Activated naive CD4-positive, alpha-beta T cell treated with anti-CD3 and anti-CD28 coated beads, Interleukin-2, amount 50 U/mL, for 16 hours (primary cell): ENCODE data around the gene CD3E.
A peak's percentile ranks its signal among the peaks of the same experiment; 100 is the strongest.

Source experiments
- DNase-seq: peaks from one replicate; pipeline ENCODE4 v3.0.0-alpha.2; 2020

Gene CD3E

DNA sequence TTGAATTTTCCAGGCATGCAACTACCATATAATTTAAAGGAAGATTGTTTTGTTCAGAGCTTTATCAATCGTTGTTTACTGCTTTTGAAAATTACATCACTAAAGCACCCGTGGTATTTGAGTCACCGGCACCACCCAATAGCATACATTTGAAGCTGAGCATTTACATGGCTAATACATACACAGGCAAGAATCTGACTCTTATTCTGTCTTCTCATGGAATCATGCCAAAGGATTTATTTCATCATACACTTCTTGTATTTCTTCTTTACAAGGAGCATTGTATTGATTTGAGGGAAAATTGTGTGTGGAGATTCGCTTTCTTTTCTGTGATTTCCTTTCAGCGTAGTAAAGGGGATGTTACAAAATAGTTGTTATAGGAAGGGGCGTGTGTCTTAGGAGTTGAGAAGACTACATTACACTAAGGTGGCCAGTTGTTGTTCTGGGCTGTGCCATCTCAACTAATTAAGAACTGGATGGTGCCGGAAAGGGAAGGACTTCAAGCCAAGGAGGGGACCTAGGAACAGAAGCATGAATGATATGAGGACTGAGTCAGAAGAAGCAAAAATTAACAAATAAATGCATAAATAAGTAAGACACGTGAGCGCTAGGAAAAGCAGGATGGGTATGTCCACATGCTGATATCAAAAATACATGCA is 12.9 kb upstream of the CD3E start:
- no peak for DNase-seq

DNA sequence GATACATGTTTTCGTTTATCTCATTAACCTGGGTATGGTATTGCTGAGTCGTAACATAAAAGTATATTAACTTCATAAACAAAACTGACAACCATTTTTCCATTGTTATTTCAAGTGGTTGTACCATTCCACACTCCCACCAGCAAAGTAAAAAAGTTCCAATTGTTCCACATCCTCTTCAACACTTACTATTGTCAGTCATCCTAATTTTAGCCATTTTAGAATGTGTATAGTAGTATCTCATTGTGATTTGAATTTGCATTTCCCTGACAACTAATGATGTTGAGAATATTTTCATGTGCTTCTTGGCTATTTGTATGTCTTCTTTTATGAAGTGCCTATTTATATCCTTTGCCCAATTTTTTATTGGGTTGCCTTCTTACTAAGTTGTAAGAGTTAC is 10.5 kb upstream of the CD3E start:
- DNase-seq = no peak

DNA sequence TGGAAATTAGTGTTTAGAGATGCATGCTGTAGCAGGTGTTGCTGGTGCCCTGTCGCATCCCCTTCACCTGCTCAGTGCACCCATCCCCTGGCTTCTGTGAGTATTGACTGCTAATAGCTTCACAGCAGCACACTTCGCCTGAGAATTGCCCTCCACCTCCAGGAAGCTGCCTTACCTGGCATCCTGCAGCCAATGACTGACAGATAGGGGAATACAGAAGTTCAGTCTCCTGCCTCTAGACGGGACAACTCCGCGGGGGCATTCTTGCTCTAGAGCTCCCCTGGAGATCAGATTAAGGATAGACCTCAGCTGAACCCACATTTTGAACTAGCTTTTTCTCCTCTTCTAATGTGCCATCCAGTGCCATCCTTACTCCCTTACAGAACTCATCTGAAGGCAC is 9.3 kb upstream of the CD3E start:
- no peak for DNase-seq

DNA sequence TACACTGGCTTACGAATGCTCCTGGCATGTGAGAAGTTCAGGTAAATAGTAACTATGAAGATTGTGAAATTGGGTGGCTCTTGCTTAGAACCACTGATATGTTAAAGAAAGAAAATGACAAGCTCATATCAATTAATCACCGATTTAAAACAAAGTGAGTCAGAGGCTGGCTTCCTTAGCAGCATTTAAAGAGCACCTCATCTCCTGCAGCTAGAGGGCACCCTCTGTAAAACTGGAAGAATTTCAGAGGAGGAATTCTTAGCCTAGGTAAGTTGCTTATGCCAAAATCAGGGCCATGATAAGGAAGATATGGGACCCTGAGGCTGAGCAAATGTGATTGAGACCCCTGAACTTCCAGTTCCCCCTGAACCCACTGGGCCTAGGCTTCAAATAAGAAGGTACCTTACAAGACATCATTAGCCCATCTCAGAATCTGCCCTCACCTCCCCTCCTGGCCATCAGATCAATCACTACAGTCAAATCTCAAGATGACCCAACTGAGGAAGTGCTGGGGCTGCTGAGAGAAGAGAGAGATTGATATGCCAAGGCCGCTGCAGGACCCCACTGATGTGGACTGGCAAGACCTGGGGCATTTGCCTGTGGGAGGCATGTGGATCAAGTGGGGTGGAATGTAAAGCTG is 8.6 kb upstream of the CD3E start:
- peak; percentile 53 for DNase-seq

DNA sequence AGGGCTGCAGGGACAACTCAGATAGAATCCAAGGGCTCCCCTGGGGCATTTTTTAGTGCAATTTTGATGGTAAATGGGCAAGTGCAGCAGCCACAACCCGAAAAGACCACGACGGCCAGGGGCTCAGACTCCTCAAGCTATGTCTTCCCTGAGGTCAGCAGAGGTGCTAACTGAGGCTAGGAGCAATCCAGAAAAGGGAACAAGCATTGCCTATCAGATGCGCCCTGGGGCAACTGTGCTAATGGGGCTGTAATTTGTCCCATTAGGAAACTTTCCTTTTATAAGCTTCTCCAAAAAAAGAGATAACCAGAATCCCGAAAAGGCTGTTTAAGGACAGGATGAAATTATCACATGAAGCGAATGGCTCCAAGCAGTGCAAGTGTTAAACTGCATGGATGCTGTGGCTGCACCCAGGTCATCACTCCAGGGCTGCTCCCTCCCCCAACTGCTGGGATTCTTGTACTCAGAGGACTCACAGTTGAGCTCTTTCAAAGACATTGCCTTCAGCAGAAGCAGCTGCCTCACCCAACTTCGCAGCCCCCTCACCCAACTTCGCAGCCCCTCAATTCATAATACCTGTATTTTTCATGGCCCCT is 2.8 kb upstream of the CD3E start:
- no peak for DNase-seq

DNA sequence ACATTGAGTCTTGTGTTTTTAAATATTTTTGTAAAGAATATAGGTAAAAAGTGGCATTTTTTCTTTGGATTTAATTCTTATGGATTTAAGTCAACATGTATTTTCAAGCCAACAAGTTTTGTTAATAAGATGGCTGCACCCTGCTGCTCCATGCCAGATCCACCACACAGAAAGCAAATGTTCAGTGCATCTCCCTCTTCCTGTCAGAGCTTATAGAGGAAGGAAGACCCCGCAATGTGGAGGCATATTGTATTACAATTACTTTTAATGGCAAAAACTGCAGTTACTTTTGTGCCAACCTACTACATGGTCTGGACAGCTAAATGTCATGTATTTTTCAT is 333 bp upstream of the CD3E start:
- DNase-seq = no peak

DNA sequence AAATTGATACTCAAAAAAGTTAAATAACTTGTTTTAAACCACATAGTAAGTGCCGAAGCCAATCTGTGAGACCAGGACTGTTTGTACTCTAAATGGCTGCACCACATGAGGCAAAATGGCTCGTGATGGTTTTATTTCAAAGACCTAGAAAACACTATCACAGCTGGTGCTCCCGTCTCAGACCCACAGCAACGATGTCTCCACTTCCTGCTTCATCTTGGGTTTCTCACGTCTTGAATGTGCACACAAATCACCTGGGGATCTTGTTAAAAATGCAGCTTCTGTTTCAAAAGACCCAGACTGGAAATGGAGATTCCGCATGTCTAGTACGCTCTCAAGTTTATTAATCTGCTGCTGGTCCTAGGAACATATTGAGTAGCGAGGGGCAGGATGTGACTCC is 1.2 kb downstream of the CD3E start:
- peak; percentile 24 for DNase-seq

DNA sequence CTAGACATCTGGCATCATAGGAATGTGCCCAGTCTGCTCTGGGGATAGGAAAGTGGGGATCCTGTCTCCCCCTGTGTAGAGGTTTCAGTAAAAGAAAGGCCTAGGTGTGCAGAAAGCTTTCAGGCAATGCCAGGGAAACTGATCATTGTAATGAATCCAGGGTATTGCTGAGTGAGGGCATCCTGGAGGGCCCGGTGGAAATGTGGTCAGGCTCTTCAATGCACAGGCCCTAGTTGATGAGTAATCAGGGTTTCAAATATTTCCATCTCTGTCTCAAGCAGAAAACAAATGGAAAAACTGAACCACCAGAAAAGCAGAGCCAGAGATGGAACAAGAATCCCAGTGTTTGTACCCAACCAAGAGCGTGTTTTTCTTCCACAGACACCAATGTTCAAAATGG is 2.0 kb downstream of the CD3E start:
- DNase-seq = peak; percentile 42

DNA sequence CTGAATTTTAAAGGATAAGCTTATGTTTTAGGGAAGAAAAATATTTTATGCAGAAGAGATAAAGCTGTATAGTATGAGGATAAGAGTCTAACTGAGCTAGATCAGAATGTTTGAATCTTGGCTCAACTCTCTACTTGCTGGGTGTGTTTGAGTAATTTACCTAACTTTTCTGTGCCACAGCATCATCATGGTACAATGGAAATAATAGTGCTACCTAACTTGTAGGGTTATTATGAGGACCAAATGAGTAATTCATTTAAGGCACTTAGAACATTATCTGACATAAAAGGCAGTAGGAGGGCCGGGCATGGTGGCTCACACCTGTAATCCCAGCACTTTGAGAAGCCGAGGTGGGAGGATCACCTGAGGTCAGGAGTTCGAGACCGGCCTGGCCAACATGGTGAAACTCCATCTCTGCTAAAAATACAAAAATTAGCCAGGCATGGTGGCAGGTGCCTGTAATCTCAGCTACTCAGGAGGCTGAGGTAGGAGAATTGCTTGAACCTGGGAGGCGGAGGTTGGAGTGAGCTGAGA is 4.5 kb downstream of the CD3E start:
- DNase-seq = peak; percentile 47

DNA sequence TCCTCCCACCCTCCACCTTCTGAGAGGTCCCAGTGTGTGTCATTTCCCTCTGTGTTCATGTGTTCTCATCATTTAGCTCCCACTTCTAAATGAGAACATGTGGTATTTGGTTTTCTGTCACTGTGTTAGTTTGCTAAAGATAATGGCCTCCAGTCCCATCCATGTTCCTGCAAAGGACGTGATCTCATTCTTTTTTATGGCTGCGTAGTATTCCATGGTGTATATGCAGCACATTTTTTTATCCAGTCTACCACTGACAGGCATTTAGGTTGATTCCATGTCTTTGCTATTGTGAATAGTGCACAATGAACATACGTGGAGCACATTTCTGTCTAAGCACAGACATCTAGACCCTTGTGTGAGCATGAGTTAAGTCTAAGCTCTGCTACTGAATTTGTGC is 5.7 kb downstream of the CD3E start:
- no peak for DNase-seq

DNA sequence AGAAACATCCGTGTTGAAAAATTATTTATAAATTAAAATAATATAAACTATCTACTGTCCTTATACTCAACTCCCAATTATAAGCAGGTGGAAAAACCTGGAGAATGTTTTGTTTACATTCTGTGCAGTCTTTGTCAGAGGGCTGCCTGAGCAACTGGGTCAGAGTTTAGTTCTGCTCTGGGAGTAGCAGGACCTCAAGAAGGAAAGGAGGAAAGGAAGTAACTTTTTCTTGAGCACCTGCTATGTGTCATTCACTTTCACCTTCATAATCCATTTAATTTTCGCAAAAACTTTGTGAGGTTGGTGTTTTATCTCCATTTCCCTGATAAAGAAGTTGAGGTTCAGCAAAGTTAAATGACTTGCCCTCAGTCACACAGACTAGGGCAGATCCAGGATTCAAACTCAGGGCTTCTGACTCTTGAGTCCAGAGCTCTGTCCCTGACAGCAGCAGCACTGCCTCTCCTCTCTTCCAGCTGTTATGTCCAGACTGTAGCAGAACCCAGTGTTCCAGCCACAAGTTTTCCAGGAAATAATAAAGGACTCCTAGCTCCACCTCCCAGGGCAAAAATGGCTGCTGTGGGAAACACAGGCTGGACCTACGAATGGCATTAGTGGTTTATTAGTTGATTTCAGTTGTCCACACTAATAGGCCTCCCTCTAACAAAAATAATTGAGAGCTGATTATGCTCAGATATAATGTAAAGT is 6.4 kb downstream of the CD3E start:
- no peak for DNase-seq

DNA sequence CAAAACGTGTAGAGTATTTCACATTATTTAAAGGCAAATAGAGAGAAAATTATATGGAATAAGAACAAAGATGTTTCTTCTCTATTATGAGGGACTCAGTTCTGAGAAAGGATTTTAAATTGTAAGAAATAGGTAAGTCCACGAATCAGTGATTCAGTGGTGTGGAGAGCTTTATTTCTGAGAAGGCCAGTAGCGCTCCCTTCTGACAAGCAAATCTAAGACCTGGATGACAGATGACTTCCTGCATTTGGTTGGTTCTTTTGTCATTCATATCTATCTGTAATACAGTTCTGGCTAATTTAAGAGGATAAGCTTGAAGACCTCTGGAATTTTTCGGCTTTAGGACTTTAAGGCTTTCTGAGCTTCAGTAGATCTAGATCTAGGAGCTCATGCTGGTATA is 7.0 kb downstream of the CD3E start:
- no peak for DNase-seq

DNA sequence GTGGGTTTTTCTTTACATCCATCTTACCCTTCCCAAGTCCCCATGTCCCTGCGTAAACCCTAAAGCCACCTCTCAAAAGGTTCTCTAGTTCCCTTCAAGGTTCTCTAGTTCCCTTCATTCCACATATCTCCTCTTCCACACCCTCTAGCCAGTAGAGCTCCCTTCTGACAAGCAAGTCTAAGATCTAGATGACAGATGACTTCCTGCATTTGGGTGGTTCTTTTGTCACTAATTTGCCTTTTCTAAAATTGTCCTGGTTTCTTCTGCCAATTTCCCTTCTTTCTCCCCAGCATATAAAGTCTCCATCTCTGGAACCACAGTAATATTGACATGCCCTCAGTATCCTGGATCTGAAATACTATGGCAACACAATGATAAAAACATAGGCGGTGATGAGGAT is 7.8 kb downstream of the CD3E start:
- no peak for DNase-seq

DNA sequence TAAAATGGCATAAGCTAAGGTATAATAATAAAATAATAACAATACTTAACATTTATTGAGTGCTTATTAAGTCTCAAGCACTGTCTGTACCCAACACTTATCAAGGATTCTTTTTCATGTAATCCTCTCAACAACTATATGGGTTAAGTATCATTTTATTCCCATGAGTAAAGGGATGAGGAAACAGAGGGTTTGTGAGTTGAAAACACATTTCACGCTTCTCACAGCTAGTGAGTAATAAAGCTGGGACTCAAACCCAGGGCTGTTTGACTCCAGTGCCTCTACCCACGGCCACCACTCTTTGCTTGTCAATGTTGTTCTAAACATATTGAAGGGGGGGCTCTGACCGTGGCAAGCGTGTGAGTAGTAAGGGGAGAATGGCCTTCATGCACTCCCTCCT is 8.7 kb downstream of the CD3E start:
- no peak for DNase-seq

DNA sequence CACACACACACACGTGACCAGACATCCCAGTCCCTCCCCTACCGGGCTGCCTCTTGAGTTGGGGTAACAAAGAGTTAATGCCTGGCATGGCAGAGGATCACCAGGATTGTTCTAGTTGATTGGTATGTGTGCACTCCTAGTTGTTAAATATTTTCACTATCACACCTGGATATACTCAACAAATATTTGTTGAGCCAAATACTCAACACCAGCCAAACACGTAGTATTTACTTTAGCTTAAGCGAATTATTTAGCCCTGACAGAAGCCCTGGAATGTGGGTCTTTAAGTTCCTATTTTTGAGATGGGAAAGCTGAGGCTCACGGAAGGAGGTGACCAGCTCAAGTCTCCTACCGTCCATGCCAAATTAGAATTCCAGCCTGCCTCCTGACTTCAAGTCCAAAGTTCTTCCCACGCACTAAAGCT is 10.5 kb downstream of the CD3E start:
- no peak for DNase-seq

DNA sequence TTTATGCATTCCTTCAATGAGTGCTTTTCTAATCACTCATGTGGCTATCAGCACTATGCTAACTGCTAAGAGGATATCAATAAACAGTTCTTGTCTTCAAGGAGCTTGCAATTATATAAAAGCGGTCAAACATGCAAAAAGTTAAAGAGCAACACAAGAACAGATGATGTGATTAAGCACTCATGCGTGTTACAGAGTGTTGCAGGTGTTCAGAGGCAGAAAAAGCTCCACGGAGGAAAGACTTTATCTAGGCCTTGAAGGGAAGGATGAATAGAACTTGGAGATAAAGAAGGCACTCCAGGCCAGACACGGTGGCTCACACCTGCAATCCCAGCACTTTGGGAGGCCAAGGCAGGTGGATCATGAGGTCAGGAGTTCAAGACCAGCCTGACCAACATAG is 13.6 kb downstream of the CD3E start:
- DNase-seq = no peak

DNA sequence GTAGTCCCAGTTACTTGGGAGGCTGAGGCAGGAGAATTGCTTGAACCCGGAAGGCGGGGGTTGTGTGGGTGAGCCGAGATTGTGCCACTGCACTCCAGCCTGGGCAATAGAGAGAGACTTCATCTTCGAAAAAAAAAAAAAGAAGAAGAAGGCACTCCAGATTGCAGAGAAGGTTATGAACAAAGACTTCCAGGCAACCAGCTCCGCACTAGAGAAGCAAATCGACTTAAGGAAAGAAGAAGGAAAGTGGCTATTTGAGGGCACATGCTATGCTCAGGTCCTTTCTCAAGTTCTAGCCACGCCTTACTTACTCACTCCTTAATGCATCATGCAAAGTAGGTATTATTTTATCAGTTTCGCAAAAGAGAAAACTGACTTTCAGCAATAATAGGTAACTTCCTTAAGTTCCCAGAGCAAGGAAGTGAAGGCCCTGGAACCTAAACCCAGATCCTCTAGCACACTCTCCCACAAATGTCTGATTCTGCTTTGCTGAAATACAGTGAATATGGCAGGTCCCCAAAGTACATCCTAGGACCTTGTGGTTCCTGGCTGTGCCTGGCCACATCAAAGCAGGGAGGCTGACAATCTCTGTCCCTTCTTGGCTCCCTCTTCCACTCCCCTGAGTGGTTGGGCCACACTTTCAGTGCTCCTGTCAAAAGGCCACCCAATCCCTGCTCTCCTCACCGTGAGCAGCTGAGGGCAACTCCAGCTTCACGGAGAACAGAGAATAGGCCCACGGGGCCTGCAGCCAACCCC is 14.2 kb downstream of the CD3E start:
- no peak for DNase-seq

DNA sequence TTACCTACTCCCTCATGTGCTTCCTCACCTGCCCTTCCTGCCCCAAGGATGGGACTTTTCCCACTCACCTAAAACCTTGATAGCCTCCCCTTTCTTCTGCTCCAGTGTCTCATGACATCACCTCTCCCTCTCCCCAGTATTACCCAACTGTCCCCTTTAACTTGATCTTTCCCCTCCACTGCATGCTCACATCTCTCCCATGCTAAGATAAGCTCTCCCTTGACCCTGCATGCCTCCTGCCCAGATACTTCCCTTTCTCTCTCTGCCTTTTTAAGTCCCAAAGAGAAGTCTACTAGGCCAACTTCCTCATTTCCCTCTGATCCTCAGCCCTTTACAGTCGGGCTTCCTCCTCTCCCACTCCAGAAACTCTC is 14.8 kb downstream of the CD3E start:
- DNase-seq = no peak

DNA sequence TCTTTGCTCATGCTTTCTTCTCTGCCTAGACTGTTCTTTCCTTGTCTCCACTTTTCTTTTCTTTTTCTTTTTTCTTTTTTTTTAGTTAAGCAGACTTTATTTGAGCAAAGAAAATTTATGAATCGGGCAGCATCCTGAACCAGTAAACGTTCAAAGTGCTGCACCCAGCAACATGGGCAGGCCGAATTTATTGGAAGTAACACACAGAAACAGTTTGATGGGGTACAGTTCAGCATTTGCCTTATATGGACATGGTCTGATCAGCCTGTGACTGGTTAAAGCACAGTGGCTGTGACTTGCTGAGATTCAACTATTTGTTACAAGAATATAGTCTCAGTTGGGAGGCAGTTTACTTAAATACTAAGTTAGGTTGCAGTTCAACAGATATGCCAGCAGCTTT is 16.0 kb downstream of the CD3E start:
- no peak for DNase-seq

DNA sequence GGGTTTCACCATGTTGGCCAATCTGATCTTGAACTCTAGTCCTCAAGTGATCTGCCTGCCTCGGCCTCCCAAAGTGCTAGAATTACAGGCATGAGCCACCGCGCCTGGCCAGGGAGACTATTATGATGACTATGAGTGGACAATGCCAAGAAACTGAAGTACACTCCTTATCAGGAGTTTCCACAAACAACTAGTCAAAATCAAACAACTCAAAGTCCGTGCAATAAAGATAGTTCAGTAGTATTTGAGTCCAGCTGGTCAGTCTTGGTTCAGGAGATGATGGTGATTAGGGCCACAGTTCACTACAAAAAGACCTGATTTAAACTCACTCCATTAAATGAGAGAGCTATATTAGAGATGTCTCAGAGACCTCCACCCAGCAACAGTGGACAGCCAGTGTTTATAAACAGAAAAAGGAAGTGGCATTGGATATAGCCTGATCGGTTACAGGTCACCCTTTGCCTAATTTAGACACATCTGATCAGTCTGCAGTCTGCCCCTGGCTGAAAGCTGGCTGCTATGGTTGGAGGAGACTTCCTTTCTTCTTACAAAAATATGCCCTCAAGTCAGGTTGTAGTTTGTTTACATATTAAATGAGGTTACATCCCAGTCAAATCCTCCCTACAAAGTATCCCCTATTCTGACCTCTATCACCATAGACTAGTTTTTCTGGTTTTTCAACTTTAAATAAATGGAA is 17.0 kb downstream of the CD3E start:
- DNase-seq = no peak

DNA sequence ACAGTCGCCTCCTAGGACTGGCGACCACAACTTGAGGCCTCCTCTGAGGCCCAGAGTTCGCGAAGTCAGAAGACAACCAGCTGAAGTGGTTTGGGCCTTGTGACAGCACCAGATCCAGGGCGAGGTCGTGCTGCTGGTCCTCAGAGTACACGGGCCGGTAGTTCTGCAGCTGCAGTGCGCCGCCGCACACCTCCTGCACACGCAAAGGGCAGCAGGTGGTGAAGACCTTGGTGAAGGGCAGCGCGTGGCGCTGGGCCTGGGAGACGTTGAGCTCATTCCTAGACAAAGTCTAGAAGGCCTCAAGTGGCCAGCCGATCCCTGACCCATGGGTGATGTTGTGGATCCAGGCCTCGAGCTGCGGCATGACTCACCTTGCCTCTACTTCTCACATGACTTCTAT is 18.2 kb downstream of the CD3E start:
- DNase-seq = no peak

DNA sequence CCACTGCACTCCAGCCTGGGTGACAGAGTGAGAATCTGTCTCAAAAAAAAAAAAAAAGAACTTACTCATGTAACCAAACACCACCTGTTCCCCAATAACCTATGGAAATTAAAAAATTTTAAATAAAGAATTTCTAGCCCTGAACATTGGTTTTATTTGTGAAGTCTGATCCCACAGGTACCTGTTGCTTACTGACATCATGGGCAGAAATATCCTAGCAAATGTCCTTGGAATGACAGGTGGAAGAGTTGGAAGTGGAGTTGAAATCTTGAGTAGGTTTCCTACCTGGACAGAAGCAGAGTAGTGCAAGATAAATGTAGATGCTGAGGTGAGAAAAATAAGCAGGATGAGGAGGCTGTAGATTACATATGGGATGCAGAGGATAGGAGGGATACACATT is 20.8 kb downstream of the CD3E start:
- DNase-seq = no peak

DNA sequence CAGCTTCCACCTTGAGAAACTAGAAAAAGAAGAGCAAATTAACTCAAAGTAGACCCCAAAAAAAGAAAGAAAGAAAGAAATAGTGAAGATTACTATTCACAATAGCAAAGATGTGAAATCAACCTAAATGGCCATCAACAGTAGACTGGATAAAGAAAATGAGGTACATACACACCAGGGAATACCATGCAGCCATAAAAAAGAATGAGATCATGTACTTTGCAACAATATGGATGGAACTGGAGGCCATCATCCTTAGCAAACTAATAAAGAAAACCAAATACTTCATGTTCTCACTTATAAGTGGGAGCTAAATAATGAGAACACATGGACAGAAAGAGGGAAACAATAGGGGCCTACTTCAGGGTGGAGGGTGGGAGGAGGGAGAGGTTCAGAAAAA is 24.2 kb downstream of the CD3E start:
- DNase-seq = no peak
